ENCODE measurements around the gene JAKMIP2. TPM values are rescaled to one million over a fixed set of nuclear protein-coding genes. Genes with fewer than 3 reads are reported as not detected.

JAKMIP2 gene
- polyA plus RNA-seq, 1 experiment, result 0.02 TPM

- Histone ChIP-seq H3K9me3 (ENCODE audit: control insufficient read depth, insufficient read depth, low read length) (no peaks in the 10 kb centered on the region), H3K4me3 (ENCODE audit: low read depth, low read length) (no peak overlapping the region), H3K27ac (ENCODE audit: low read depth, low read length) (no peak overlapping the region), H3K27me3 (ENCODE audit: control insufficient read depth, insufficient read depth, low read length) (no peaks in the 10 kb centered on the region)
- TF ChIP-seq, protein P1, sequence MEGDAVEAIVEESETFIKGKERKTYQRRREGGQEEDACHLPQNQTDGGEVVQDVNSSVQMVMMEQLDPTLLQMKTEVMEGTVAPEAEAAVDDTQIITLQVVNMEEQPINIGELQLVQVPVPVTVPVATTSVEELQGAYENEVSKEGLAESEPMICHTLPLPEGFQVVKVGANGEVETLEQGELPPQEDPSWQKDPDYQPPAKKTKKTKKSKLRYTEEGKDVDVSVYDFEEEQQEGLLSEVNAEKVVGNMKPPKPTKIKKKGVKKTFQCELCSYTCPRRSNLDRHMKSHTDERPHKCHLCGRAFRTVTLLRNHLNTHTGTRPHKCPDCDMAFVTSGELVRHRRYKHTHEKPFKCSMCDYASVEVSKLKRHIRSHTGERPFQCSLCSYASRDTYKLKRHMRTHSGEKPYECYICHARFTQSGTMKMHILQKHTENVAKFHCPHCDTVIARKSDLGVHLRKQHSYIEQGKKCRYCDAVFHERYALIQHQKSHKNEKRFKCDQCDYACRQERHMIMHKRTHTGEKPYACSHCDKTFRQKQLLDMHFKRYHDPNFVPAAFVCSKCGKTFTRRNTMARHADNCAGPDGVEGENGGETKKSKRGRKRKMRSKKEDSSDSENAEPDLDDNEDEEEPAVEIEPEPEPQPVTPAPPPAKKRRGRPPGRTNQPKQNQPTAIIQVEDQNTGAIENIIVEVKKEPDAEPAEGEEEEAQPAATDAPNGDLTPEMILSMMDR (IDR thresholded peaks at IDR 0.05; ENCODE audit: low read depth, low read length), result no peak
- ChIA-PET POLR2A (no interaction called here), CTCF (interaction anchor here (0.6 to 1.4 kb wide), 2 partner anchors 213 to 347 kb away, joined by 3 to 4 read pairs; no protein-coding TSS in a partner anchor)
- DNase-seq (ENCODE audit: low read depth, low spot score), result no peak
Observed at GRCh38 chr5:147645197-147645596, 137.3 kb downstream of the JAKMIP2 start.

DNA sequence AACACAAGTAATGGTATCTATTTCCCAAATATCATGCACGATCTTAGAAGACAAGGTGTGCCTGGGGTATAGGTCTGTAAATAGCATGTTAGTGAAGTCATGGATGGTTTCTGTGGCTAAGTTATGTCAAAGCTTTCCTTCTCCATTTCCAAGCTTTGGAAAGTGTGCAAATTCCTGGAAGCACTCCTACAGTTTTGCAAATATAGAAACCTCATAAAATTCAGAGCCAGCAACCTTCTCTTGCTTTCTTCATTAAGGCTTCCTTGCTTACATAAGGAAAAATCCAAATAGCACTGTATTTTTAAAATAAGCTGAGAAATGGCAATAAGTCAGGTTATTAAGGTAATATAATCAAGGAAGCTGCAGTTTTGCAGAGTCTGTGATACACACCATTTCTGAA lies 138.1 kb downstream of the JAKMIP2 start:
- no peak for DNase-seq (ENCODE audit: low read depth, low spot score)
- H3K4me3 ChIP-seq (ENCODE audit: low read depth, low read length), result no peak overlapping the region
- ChIA-PET CTCF (interaction anchor here (1.4 kb wide), 1 partner anchor 214 kb away, joined by 4 read pairs; no protein-coding TSS in a partner anchor), POLR2A (no interaction called here)
- no peak overlapping the region for H3K27ac ChIP-seq (ENCODE audit: low read depth, low read length)
- TF ChIP-seq, protein P1 (IDR thresholded peaks at IDR 0.05; ENCODE audit: low read depth, low read length), result no peak
- no peaks in the 10 kb centered on the region for H3K27me3 ChIP-seq (ENCODE audit: control insufficient read depth, insufficient read depth, low read length)
- no peaks in the 10 kb centered on the region for H3K9me3 ChIP-seq (ENCODE audit: control insufficient read depth, insufficient read depth, low read length)

DNA sequence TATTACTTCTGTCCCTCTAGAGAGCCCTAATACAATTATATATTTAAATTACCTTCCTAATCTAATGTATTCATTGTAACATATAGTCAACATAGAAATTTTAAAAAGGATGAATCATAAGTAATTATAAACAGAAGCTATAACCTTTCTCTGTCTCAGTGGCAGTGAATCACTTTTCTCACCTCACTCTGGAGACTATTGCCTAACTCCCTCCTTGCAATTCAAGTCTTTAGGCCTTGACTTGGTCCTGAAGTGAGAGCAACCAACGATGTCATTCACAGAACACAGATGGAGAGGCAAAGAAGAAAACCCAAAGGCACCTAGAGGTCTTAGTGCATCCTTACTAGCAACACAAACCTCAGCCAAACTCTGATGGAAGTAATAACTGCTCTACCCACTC lies 139.4 kb downstream of the JAKMIP2 start:
- H3K27ac ChIP-seq (ENCODE audit: low read depth, low read length), result no peak overlapping the region
- no peaks in the 10 kb centered on the region for H3K27me3 ChIP-seq (ENCODE audit: control insufficient read depth, insufficient read depth, low read length)
- ChIA-PET CTCF (no interaction called here), POLR2A (no interaction called here)
- H3K4me3 ChIP-seq (ENCODE audit: low read depth, low read length), result no peak overlapping the region
- TF ChIP-seq, protein P1 (IDR thresholded peaks at IDR 0.05; ENCODE audit: low read depth, low read length), result no peak
- H3K9me3 ChIP-seq (ENCODE audit: control insufficient read depth, insufficient read depth, low read length), result no peaks in the 10 kb centered on the region
- no peak for DNase-seq (ENCODE audit: low read depth, low spot score)

- Histone ChIP-seq H3K4me3 (ENCODE audit: low read depth, low read length) (no peak overlapping the region), H3K27me3 (ENCODE audit: control insufficient read depth, insufficient read depth, low read length) (no peaks in the 10 kb centered on the region), H3K9me3 (ENCODE audit: control insufficient read depth, insufficient read depth, low read length) (no peaks in the 10 kb centered on the region), H3K27ac (ENCODE audit: low read depth, low read length) (no peak overlapping the region)
- no peak for DNase-seq (ENCODE audit: low read depth, low spot score)
- ChIA-PET POLR2A (no interaction called here), CTCF (no interaction called here)
- TF ChIP-seq, protein P1 (IDR thresholded peaks at IDR 0.05; ENCODE audit: low read depth, low read length), result no peak
Observed at GRCh38 chr5:147642666-147643065, 139.9 kb downstream of the JAKMIP2 start.

GRCh38 chr5:147639321-147639720 lies 143.2 kb downstream of the JAKMIP2 start:
- H3K9me3 ChIP-seq (ENCODE audit: control insufficient read depth, insufficient read depth, low read length), result no peaks in the 10 kb centered on the region
- H3K4me3 ChIP-seq (ENCODE audit: low read depth, low read length), result no peak overlapping the region
- no peak overlapping the region for H3K27ac ChIP-seq (ENCODE audit: low read depth, low read length)
- no peaks in the 10 kb centered on the region for H3K27me3 ChIP-seq (ENCODE audit: control insufficient read depth, insufficient read depth, low read length)
- ChIA-PET POLR2A (no interaction called here), CTCF (interaction anchor here (1.2 to 2.8 kb wide), 3 partner anchors 11 to 184 kb away, joined by 4 to 11 read pairs (median 9); no protein-coding TSS in a partner anchor)
- TF ChIP-seq, protein P1 (IDR thresholded peaks at IDR 0.05; ENCODE audit: low read depth, low read length), result no peak
- DNase-seq (ENCODE audit: low read depth, low spot score), result no peak
